IMR-90 (cell line): ENCODE results near the gene SYT10. TPM values are rescaled to one million over a fixed set of nuclear protein-coding genes. Genes with fewer than 3 reads are reported as not detected.
"Not testable (repeated sequence)": the region's sequence is repeated elsewhere in the genome, so short reads cannot be mapped to it uniquely, and the experiment has no call there.

Experiments used
- ATAC-seq: fragments of 200-7000 bp; cut with Tn5 transposase; 2 replicates; pipeline ENCODE4 v1.9.1; 2020; ENCODE audit warnings: low read depth, mild to moderate bottlenecking, moderate library complexity
- BruUV-seq: library from RNA; stranded (reverse); fragments of 400-500 nt; replicated peaks from 2 replicates; lab custom pipeline; 2021; lab: Mats Ljungman, UMichigan
- CTCF ChIA-PET: fragments of 300-600 bp; formaldehyde crosslinking; extraction: SDS; loops from one replicate; lab custom pipeline; 2021; ENCODE audit warnings: antibody characterized with exemption; lab: Yijun Ruan, JAX
- POLR2A ChIA-PET: fragments of 300-600 bp; sonication (Branson Sonifier 250); formaldehyde crosslinking; loops from one replicate; lab custom pipeline; 2022; ENCODE audit warnings: antibody characterized with exemption; ENCODE audit not compliant: unreplicated experiment; lab: Charles Lee
- DNase-seq: peaks from one replicate; pipeline ENCODE4 v3.0.0; 2013
- H2AFZ ChIP-seq: replicated peaks from 2 replicates; pipeline ENCODE3; 2013; ENCODE audit warnings: low read length, mild to moderate bottlenecking; ENCODE audit not compliant: poor library complexity
- H2AK5ac ChIP-seq: 2 replicates; pipeline ENCODE4 v1.6.1; 2013; ENCODE audit warnings: low read depth, low read length, inconsistent platforms
- H2AK9ac ChIP-seq: replicated peaks from 2 replicates; pipeline ENCODE3; 2013; ENCODE audit warnings: mild to moderate bottlenecking, low read depth, low read length, moderate library complexity; ENCODE audit not compliant: poor library complexity
- H2BK120ac ChIP-seq: 2 replicates; pipeline ENCODE4 v1.6.1; 2013; ENCODE audit warnings: low read depth, low read length, inconsistent platforms
- H2BK15ac ChIP-seq: 3 replicates; pipeline ENCODE4 v1.6.1; 2013; ENCODE audit warnings: low read depth, low read length, inconsistent platforms
- H2BK20ac ChIP-seq: 2 replicates; pipeline ENCODE4 v1.6.1; 2013; ENCODE audit warnings: low read depth, mild to moderate bottlenecking, inconsistent platforms, low read length, moderate library complexity
- H2BK5ac ChIP-seq: 2 replicates; pipeline ENCODE4 v1.6.1; 2013; ENCODE audit warnings: mild to moderate bottlenecking, low read depth, low read length, inconsistent platforms; ENCODE audit not compliant: poor library complexity, severe bottlenecking
- H3K14ac ChIP-seq: replicated peaks from 2 replicates; pipeline ENCODE4 v1.6.1; 2013; ENCODE audit warnings: low read depth, low read length, inconsistent platforms
- H3K18ac ChIP-seq: 2 replicates; pipeline ENCODE4 v1.6.1; 2013; ENCODE audit warnings: low read depth, low read length, control low read depth
- H3K23ac ChIP-seq: 2 replicates; pipeline ENCODE4 v1.6.1; 2013; ENCODE audit warnings: low read depth, low read length, inconsistent platforms
- H3K27ac ChIP-seq: 2 replicates; pipeline ENCODE4 v1.5.1; 2013; ENCODE audit warnings: mild to moderate bottlenecking, control low read depth, low read length; ENCODE audit not compliant: insufficient read depth
- H3K27me3 ChIP-seq: 2 replicates; pipeline ENCODE4 v1.6.1; 2013; ENCODE audit warnings: low read length; ENCODE audit not compliant: control insufficient read depth, insufficient read depth
- H3K36me3 ChIP-seq: 2 replicates; pipeline ENCODE4 v1.6.1; 2013; ENCODE audit warnings: low read length, mixed read lengths; ENCODE audit not compliant: control insufficient read depth, insufficient read depth
- H3K4ac ChIP-seq: 2 replicates; pipeline ENCODE4 v1.6.1; 2013; ENCODE audit warnings: low read depth, low read length, inconsistent platforms
- H3K4me1 ChIP-seq: 2 replicates; pipeline ENCODE4 v1.6.1; 2013; ENCODE audit warnings: low read length, mixed read lengths; ENCODE audit not compliant: control insufficient read depth, insufficient read depth
- H3K4me2 ChIP-seq: 2 replicates; pipeline ENCODE4 v1.6.1; 2013; ENCODE audit warnings: low read depth, mild to moderate bottlenecking, control low read depth, low read length, moderate library complexity
- H3K4me3 ChIP-seq: 2 replicates; pipeline ENCODE4 v1.5.1; 2013; ENCODE audit warnings: low read depth, mild to moderate bottlenecking, control low read depth, low read length, moderate library complexity; ENCODE audit not compliant: insufficient read depth
- H3K56ac ChIP-seq: 2 replicates; pipeline ENCODE4 v1.6.1; 2013; ENCODE audit warnings: low read length, inconsistent platforms; ENCODE audit not compliant: insufficient read depth; ENCODE audit errors: extremely low read depth
- H3K79me1 ChIP-seq, 2 experiments: 2 replicates each; pipeline ENCODE4 v1.6.1; 2013; ENCODE audit warnings: low read length in 2 of 2, inconsistent platforms in 1 of 2, low read depth in 1 of 2
- H3K9ac ChIP-seq: 2 replicates; pipeline ENCODE4 v1.6.1; 2013; ENCODE audit warnings: low read depth, low read length, control low read depth
- H3K9me1 ChIP-seq: 2 replicates; pipeline ENCODE4 v1.6.1; 2013; ENCODE audit warnings: low read length, inconsistent platforms; ENCODE audit not compliant: insufficient read depth
- H3K9me3 ChIP-seq: 2 replicates; pipeline ENCODE4 v1.6.1; 2013; ENCODE audit warnings: low read length; ENCODE audit not compliant: control insufficient read depth, insufficient read depth
- H4K20me1 ChIP-seq: 2 replicates; pipeline ENCODE4 v1.6.1; 2013; ENCODE audit warnings: low read length, inconsistent platforms; ENCODE audit not compliant: insufficient read depth
- H4K5ac ChIP-seq: 2 replicates; pipeline ENCODE4 v1.6.1; 2013; ENCODE audit warnings: mild to moderate bottlenecking, low read depth, low read length, control low read depth
- H4K8ac ChIP-seq, 2 experiments: 2 replicates each; pipeline ENCODE4 v1.6.1; 2013; ENCODE audit warnings: low read depth in 2 of 2, low read length in 2 of 2, control low read depth in 1 of 2, inconsistent platforms in 1 of 2
- H4K91ac ChIP-seq: 2 replicates; pipeline ENCODE4 v1.6.1; 2013; ENCODE audit warnings: low read depth, low read length, inconsistent platforms; ENCODE audit not compliant: insufficient read depth
- CHD1 ChIP-seq: IDR thresholded peaks from 2 replicates; pipeline ENCODE4 v1.6.1; 2012; ENCODE audit warnings: low read depth, low read length, improper control_type of control experiment
- FOS ChIP-seq: fragments of 150-350 bp; IDR thresholded peaks from 2 replicates; pipeline ENCODE4 v1.6.1; 2016; ENCODE audit warnings: low read depth, low read length
- MAFK ChIP-seq: IDR thresholded peaks from 2 replicates; pipeline ENCODE4 v1.6.1; 2012; ENCODE audit warnings: low read depth, low read length, improper control_type of control experiment
- MAZ ChIP-seq: IDR thresholded peaks from 2 replicates; pipeline ENCODE4 v1.6.1; 2012; ENCODE audit warnings: low read depth, mild to moderate bottlenecking, low read length, improper control_type of control experiment, moderate library complexity, borderline replicate concordance
- MXI1 ChIP-seq: IDR thresholded peaks from 2 replicates; pipeline ENCODE4 v1.6.1; 2012; ENCODE audit warnings: low read depth, mild to moderate bottlenecking, low read length, moderate library complexity, borderline replicate concordance
- NFE2L2 ChIP-seq: fragments of 150-350 bp; IDR thresholded peaks from 2 replicates; pipeline ENCODE4 v1.6.1; 2016; ENCODE audit warnings: low read depth, mild to moderate bottlenecking, low read length
- RCOR1 ChIP-seq: IDR thresholded peaks from 2 replicates; pipeline ENCODE4 v1.6.1; 2012; ENCODE audit warnings: mild to moderate bottlenecking, low read length, improper control_type of control experiment; ENCODE audit not compliant: insufficient replicate concordance
- RFX5 ChIP-seq: IDR thresholded peaks from 2 replicates; pipeline ENCODE4 v1.8.0; 2012; ENCODE audit warnings: low read depth, mild to moderate bottlenecking, low read length, moderate library complexity
- WGBS, 2 experiments: methylation state at CpG; one replicate each; pipeline versions ENCODE4 v1.1.5 to v1.1.7; 2013; ENCODE audit warnings: missing lambda C conversion rate in 2 of 2; ENCODE audit not compliant: insufficient read length in 1 of 2; ENCODE audit errors: extremely low coverage in 2 of 2; 5-methylcytosine and 5-hydroxymethylcytosine counted together
- dilution Hi-C: fragments of 300-500 bp; cut with HindIII; formaldehyde crosslinking; loops from one replicate; pipeline ENCODE4 v1.14.3; 2018; ENCODE audit warnings: low sequenced_read_pairs; ENCODE audit not compliant: unreplicated experiment
- in situ Hi-C: fragments of 300-500 bp; cut with MboI; formaldehyde crosslinking; loops from 3 replicates; pipeline ENCODE4 v1.14.3; 2019; ENCODE audit warnings: low sequenced_read_pairs, inconsistent platforms, mixed read lengths
- intact Hi-C: fragments of 100-400 bp; cut with micrococcal nuclease; formaldehyde crosslinking; loops from 2 replicates; pipeline ENCODE4 v1.10.0; 2022
- polyA plus RNA-seq, 3 experiments: library from polyadenylated mRNA; depleted of rRNA; stranded (reverse); fragments of >200 nt; gene quantifications; 2 replicates each; pipeline ENCODE4 v1.2.3, GENCODE V29; 2012; ENCODE audit warnings: low replicate concordance in 1 of 3
- total RNA-seq: library from RNA; depleted of rRNA; stranded (reverse); fragments of >200 nt; gene quantifications from 2 replicates; pipeline ENCODE4 v1.2.3, GENCODE V29; 2012
- TF ChIP-seq, protein P1 (sequence below): fragments of 150-350 bp; IDR thresholded peaks from 2 replicates; pipeline ENCODE4 v1.6.1; 2016; ENCODE audit warnings: low read depth, mild to moderate bottlenecking, low read length, moderate library complexity, borderline replicate concordance

The SYT10 gene
- total and polyA plus RNA-seq, 2 of the 4 experiments (the other 2 are of a cell fraction) = not detected

- TF ChIP-seq FOS (no peak), MAFK (no peak), NFE2L2 (no peak), CHD1 (no peak), MAZ (no peak), RCOR1 (no peak), MXI1 (no peak), RFX5 (no peak)
- TF ChIP-seq, protein P1, sequence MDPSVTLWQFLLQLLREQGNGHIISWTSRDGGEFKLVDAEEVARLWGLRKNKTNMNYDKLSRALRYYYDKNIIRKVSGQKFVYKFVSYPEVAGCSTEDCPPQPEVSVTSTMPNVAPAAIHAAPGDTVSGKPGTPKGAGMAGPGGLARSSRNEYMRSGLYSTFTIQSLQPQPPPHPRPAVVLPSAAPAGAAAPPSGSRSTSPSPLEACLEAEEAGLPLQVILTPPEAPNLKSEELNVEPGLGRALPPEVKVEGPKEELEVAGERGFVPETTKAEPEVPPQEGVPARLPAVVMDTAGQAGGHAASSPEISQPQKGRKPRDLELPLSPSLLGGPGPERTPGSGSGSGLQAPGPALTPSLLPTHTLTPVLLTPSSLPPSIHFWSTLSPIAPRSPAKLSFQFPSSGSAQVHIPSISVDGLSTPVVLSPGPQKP = no peak
- Histone ChIP-seq H3K36me3 (no peaks in the 10 kb centered on the region), H2BK120ac (no peak overlapping the region), H3K4me1 (no peaks in the 10 kb centered on the region), H2BK5ac (no peak overlapping the region), H4K91ac (no peak overlapping the region), H3K4ac (no peak overlapping the region), H3K9me3 (peaks cover 12% of the 10 kb centered on the region), H2AK5ac (no peak overlapping the region), H3K27me3 (no peaks in the 10 kb centered on the region), H2BK15ac (no peak overlapping the region), H3K56ac (no peak overlapping the region), H2AFZ (no peak overlapping the region), H4K8ac (no peak overlapping the region), H2AK9ac (no peak overlapping the region), H4K20me1 (no peaks in the 10 kb centered on the region), H3K79me1 (no peaks in the 10 kb centered on the region), H4K5ac (no peak overlapping the region), H3K4me2 (no peak overlapping the region), H2BK20ac (no peak overlapping the region), H3K9ac (no peak overlapping the region), H3K4me3 (no peak overlapping the region), H3K27ac (no peak overlapping the region), H3K23ac (no peak overlapping the region), H3K14ac (no peak overlapping the region), H3K9me1 (no peaks in the 10 kb centered on the region), H3K18ac (no peak overlapping the region)
- ATAC-seq = no peak
- in situ Hi-C loops = no loop called here
- dilution Hi-C loops = no loop called here
- intact Hi-C loops = no loop called here
- no peak for DNase-seq
- BruUV-seq = no TSS peak
- ChIA-PET POLR2A (no interaction called here), CTCF (no interaction called here)
Measured at GRCh38 chr12:33349791-33350190, 89.8 kb downstream of the SYT10 start.

- H3K79me1 ChIP-seq, H4K8ac ChIP-seq, H2AK9ac ChIP-seq, H3K23ac ChIP-seq, H3K18ac ChIP-seq, H3K27me3 ChIP-seq, H3K4ac ChIP-seq, H3K56ac ChIP-seq, H3K9me1 ChIP-seq, H4K20me1 ChIP-seq, BruUV-seq, ATAC-seq, H2AK5ac ChIP-seq, H2BK15ac ChIP-seq, H2BK20ac ChIP-seq, dilution Hi-C loops, H2AFZ ChIP-seq, H3K14ac ChIP-seq, CTCF ChIA-PET, POLR2A ChIA-PET, H3K27ac ChIP-seq, H4K5ac ChIP-seq, H3K4me1 ChIP-seq, H3K4me2 ChIP-seq, H4K91ac ChIP-seq, H2BK120ac ChIP-seq, H3K9me3 ChIP-seq, DNase-seq, intact Hi-C loops, H3K4me3 ChIP-seq, H3K36me3 ChIP-seq, H2BK5ac ChIP-seq, in situ Hi-C loops, H3K9ac ChIP-seq: not testable (repeated sequence)
- WGBS, 2 experiments = 78% methylated on average over 6 of the region's 15 CpGs; no CpG with 5 or more reads in 1 of the 2 experiments
Measured at GRCh38 chr12:33331961-33332398, 107.6 kb downstream of the SYT10 start.
